Right ventricle myocardium superior (tissue), 1 donor: Measurements from ENCODE around the gene RPGRIP1L. TPM values are rescaled to one million over a fixed set of nuclear protein-coding genes. Genes with fewer than 3 reads are reported as not detected.

Experiments used
- ATAC-seq: fragments of 200-7000 bp; cut with Tn5 transposase; one replicate; pipeline ENCODE4 v1.9.1; 2020; ENCODE audit warnings: mild to moderate bottlenecking; ENCODE audit not compliant: poor library complexity
- DNase-seq: peaks from one replicate; pipeline ENCODE4 v3.0.0-alpha.2; 2020
- intact Hi-C: fragments of 100-400 bp; cut with DNase I; formaldehyde crosslinking; loops from one replicate; pipeline ENCODE4 v1.11.2; 2022
- total RNA-seq: library from RNA; stranded (reverse); fragmentation: NEBNext Ultra II Directional; extraction: Animal tissue kit (Norgen Biotek cat#: 25700); gene quantifications from one replicate; pipeline ENCODE4 v1.2.1, GENCODE V29; 2021
- donor health status: DM: no; HTN: yes; CAD: no; lungs with severe emphysema.

RPGRIP1L gene
- total RNA-seq, 1 donor from 2014 or later: 2.0 TPM

DNA sequence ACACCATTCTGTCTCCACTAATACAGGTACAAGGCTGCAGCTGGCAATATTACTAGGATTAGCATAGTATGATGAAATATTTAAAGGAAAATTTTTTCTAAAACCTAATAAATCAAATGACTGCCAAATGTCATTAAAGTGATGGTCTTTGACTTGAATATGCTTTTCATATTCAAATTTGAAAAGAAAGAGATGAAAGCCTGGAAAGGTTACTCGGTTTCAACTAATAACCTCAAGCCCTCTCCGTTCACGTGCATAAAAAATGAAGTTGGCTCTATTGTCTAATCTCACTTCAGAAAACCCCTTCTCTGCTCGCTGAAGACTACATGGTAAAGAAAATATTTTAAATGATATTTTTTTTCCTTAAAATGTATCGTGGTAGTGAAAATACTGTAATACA is 83.2 kb downstream of the RPGRIP1L start:
- intact Hi-C loops: no loop called here
- ATAC-seq: no peak
- DNase-seq: no peak

- no peak for ATAC-seq
- DNase-seq: no peak
- intact Hi-C loops: no loop called here
These were observed 84.4 kb downstream of the RPGRIP1L start for GRCh38 chr16:53619235-53619634.

DNA sequence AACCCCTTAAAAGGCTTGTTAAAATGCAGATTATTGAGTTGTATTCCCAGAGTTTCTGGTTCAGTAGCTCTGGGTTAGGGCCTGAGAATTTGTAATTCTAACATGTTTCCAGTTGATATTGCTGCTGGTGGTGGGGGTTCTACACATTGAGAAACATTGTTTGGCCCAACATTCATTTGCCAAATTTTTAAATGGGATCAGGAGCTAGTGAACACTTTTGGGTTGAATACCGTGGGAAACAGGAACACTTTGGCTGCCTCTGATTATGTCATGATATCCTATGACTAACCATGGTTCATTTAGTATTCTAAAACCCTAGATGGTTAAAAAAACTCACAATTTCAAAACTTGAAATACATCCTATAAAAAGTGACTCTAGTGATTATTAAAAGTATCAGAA is 89.3 kb downstream of the RPGRIP1L start:
- intact Hi-C loops: no loop called here
- DNase-seq (no peak), ATAC-seq (no peak)

- ATAC-seq (no peak), DNase-seq (no peak)
- intact Hi-C loops: no loop called here
These were observed 91.7 kb downstream of the RPGRIP1L start for GRCh38 chr16:53612003-53612402.

GRCh38 chr16:53611179-53611696 is 92.4 kb downstream of the RPGRIP1L start:
- DNase-seq (no peak), ATAC-seq (no peak)
- intact Hi-C loops: no loop called here

GRCh38 chr16:53609536-53609935 is 94.1 kb downstream of the RPGRIP1L start:
- intact Hi-C loops: no loop called here
- ATAC-seq (no peak), DNase-seq (no peak)

DNA sequence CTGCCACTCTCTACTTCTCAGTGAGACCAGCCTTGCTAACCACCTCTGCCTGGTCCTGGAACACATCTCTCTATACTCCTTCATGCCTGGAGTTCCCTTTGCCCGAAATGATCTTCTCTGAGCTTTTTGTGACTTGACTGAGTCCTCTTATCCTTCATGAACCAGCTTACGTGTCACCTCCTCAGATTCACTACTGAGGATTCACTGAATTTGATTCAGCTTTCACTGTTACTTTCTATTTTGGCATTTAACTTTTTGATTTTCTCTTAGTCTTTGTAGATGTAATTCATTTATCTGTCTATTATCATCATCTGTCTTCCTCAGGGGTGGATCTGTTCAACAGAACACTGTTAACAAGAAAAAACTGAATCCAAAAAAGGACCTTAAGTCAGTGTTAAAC is 95.6 kb downstream of the RPGRIP1L start:
- DNase-seq (no peak), ATAC-seq (no peak)
- intact Hi-C loops: no loop called here

GRCh38 chr16:53605831-53606400 is 97.7 kb downstream of the RPGRIP1L start:
- no peak for DNase-seq
- no peak for ATAC-seq
- intact Hi-C loops: no loop called here

DNA sequence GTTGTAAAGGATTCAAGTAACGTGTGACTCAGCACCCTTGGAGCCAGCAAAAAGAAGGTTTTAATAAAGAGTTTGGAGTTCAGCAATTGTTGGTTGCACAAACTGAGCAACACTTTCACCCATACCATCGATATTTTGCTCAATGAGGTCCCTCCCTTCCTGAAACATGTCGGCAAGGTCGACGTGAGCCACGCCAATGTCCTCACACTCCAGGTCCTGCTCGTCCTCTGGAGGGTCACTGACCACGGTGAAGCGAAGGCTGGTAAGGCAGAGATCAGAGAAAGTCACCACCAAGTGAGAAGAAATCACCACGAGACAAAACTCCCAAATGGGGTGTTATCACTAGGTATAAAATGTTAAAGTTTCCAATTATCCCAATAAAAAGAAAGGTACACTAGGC is 98.3 kb downstream of the RPGRIP1L start:
- no peak for DNase-seq
- ATAC-seq: no peak
- intact Hi-C loops: no loop called here

- DNase-seq (no peak), ATAC-seq (no peak)
- intact Hi-C loops: no loop called here
These were observed 101.7 kb downstream of the RPGRIP1L start for GRCh38 chr16:53601961-53602360.

DNA sequence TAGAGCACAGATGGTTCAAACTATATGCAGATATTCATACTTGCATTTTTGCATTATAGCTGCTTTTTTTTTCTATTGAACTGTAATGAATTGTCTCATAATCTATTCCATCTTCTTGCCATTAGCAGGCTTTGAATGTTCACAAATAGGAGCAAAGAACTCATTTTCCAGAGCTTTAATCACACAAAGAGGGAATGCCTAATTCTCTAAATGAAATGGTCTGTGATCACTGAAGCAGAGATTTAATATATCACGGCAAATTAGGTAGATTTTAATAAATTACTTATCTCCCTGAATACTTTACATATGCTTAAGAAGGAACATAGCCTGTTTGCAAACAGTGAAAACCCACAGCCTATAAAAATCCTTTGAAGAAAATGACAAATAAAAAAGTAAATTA is 103.0 kb downstream of the RPGRIP1L start:
- intact Hi-C loops: no loop called here
- DNase-seq: no peak
- ATAC-seq: no peak

- ATAC-seq: no peak
- intact Hi-C loops: no loop called here
- no peak for DNase-seq
These were observed 103.5 kb downstream of the RPGRIP1L start for GRCh38 chr16:53600126-53600525.

- ATAC-seq (no peak), DNase-seq (no peak)
- intact Hi-C loops: no loop called here
These were observed 104.1 kb downstream of the RPGRIP1L start for GRCh38 chr16:53599548-53599947.

GRCh38 chr16:53598511-53599275 is 105.0 kb downstream of the RPGRIP1L start:
- intact Hi-C loops: no loop called here
- DNase-seq (no peak), ATAC-seq (no peak)

GRCh38 chr16:53597776-53598175 is 105.9 kb downstream of the RPGRIP1L start:
- intact Hi-C loops: no loop called here
- ATAC-seq (no peak), DNase-seq (no peak)

DNA sequence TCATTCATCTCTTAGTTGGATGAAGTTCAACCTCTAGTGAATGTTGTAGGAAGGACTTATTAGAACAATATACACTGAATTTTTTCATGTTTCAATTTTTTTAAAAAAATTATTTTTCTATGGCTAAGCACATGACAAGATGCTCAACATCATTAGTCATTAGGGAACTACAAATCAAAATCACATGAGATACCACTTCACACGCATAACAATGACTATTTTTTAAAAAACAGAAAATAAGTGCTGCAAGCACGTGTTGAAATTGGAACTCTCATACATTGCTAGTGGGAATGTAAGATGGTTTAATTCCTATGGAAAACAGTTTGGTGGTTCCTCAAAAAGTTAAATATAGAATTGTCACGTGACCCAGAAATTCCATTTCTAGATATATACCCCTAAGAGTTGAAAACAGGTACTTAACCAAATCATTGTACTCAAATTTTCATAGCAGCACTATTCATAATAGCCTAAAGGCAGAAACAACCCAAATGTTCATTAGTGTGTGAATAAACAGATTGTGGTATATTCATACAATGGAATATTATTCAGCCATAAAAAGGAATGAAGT is 115.5 kb downstream of the RPGRIP1L start:
- ATAC-seq: no peak
- intact Hi-C loops: no loop called here
- DNase-seq: no peak

GRCh38 chr16:53583401-53583800 is 120.3 kb downstream of the RPGRIP1L start:
- no peak for ATAC-seq
- intact Hi-C loops: no loop called here
- no peak for DNase-seq

DNA sequence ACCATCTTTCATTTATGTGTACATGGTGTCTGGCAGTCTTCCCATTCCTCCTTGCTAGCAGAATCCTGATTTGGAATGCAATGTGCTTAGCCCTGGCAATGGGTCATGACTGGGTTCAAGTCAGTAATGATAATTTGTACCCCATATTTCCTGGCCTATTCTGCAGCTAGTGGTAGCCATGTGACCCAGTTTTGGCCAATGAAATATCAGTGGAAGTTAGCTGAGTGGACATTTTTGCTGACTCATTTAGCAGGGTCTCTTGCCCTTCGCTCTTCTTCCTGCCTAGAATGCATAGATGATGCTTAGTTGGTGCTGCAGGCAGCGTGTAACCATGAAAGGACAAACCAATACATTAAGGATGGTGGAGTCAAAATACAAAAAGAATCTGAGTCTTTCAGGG is 121.9 kb downstream of the RPGRIP1L start:
- DNase-seq: no peak
- intact Hi-C loops: no loop called here
- no peak for ATAC-seq

DNA sequence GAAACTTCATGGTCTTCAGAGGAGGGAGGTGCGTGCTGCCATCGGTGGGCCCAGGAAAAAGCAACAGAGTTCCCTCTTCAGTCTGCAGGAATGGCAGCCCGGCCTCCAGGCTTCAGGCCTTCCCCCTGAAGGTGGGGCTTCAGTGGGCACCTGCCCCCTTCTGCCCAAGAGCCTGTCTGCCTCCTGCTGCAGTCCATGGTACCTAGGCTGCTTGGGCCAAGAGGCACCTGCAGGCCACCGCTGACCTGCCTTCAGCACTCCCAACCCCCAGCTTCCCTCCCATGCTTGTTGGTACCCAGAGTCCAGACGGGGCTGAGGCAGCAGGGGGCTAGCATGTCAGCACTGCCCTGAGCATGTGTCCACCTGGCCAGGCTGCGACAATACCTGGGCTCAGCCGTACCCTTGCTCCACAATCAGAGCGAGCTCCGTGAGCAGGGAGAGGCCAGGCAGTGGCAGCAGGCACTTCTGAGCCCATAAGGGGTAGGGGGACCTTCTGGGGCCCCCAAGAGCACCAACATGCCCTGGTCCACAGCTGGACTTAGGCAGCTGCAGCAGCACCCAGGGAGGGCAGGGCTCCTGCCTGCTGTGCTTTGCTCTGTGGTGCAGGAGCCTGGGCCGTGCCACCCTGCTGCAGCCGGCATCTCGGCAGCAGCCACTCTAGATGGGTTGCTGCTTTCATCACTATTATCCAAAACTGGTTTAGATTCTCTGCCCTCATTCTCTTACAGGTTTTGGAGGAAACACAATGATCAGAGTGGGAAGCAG is 123.4 kb downstream of the RPGRIP1L start:
- no peak for DNase-seq
- no peak for ATAC-seq
- intact Hi-C loops: no loop called here
